GM19238 (cell line): ENCODE data around the gene CAND2.
"Not testable (repeated sequence)": the region's sequence is repeated elsewhere in the genome, so short reads cannot be mapped to it uniquely, and the experiment has no call there.

ENCODE experiments used
- DNase-seq: peaks from one replicate; pipeline ENCODE4 v3.0.0; 2011; ENCODE audit warnings: low spot score; ENCODE audit not compliant: insufficient read length

Gene CAND2

DNA sequence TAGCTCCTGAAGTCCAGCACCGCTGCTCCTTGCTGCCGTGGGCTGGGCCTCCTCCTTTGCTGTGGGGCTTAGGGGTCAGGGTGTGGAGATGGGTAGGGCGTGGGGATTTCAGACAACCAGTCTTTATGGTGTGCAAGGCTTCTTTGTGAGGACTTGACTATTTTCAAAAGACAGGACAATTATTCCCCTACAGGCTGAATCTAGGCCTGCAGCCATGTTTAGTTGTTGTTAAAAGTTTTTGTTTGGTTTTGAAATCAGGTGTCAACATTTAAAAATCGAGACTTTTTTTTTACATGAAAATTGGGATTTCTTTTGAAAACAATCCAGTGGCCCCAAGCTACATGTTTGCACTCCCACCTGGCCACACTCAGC lies 34.3 kb downstream of the CAND2 start:
- DNase-seq, result no peak

DNA sequence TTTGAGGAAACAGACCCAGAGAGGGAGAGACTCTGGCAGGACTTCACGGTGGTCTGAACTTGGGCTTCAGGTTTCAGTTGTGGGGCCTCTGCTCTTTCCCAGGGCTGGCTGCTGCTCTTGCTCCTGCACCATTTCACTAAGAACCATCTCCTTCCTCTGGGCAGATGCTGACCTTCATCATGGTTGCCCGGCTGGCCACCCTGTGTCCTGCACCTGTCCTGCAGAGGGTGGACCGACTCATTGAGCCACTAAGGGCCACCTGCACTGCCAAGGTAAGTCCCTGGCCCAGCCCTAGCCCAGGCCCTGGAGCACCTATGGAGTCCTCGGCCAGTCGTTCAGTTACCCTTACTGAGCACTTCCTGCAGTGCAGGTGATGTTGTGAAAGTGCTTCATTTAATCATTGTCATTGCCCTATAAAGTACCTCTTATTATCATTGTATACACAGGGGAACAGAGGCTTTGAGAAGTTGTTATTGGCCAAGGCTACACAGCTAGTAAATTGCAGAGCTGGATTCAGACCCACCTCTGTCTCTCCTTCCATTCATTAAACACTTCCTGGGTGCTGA lies 34.9 kb downstream of the CAND2 start:
- no peak for DNase-seq

DNA sequence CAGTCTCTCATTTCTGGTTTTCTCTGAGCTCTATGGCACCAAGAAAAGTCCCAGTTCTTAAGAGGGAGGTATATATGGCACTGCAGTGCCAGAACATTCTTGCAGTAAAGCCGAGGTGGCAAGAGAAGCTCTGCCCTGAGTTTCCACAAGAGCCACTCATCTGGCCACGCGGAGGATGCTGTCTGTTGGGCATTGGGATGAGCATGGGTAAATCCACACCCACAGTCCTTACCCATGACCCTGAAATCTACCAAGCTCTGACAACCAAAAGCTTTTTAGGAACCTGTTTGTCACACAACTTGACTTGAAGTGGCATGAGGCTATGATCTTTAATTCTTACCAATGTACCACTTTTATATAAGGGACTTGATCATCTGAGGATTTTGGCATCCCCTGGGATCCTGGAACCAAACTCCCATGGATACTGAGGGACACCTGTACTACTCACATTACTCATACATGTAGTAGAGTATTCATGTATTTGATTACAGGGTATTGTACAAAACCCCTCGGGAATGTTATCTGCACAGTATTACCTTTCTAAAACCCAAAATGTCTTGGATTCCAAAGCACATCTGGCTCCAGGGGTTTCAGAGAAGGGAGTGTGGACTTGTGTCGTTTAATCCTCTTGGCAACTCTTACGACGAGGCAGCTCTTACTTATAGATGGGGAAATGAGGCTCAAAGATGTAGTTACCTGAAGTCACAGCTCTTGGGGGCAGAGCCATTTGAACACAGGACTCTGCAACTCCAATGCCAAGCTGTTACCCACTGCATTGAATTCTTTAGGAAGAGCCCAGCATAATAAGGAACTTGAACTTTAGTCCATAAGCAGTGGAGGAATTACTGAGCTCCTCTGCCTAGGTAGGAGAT lies 36.1 kb downstream of the CAND2 start:
- DNase-seq, result no peak

DNA sequence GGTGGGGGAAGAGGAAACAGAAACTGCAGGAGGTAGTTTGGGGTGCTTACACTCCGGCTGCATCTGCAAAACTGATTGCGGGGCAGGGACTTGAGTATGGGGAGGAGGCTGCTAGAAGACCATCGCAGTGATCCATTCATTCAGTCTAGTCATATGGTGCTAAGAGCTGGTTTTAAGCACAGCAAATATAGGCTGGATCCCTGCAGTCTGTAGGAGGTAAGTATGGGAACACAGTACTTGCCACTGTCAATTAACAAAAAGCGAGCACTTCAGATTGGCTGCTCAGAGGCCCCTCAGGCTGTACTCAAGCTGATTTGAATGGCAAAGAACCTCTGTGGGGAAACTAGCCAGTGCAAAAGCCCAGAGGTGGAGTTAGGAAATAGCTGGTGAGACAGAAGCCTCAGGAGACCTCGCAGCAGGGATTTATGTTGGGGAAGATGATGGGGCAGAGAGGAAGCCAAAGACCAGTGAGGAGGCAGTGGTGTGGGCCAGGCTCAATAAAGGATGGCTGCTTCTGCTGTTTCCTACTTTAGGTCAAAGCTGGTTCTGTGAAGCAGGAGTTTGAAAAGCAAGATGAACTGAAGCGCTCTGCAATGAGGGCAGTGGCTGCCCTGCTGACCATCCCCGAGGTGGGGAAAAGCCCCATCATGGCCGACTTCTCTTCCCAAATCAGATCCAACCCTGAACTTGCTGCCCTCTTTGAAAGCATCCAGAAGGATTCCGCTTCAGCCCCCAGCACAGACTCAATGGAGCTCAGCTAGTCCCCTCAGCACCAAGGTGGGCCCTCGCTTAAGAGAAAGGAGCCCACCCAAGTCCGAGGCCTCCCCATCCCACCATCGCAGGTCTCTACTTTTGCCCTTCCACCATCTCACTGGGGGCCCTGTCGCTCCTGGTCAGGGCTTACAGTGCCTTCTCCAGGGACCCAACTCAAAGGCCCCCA lies 37.0 kb downstream of the CAND2 start:
- DNase-seq, result no peak

DNA sequence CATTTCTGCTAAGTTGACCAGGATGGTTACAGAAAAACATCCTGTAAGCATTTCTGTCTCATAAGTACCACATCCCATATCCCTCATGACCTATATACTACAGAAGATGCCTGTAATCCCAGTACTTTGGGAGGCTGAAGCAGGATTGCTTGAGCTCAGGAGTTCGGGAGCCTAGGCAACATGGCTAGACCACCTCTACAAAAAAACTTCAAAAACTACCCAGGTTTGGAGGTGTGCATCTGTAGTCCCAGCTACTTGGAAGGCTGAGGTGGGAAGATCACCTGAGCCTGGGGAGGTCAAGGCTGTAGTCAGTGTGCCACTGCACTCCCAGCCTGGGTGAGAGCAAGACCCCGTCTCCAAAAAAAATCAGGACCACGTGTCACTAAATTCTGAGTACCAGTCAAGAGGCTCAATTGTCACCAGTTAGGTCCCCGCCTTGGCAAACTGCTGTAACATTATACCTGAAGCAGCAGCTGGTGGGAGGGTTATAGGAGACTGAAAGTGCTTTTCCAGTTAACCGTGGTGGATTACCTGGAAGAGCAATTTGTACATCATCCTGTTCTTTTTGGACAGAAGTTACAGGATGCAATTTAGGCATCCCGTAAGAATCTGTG lies 38.7 kb downstream of the CAND2 start:
- DNase-seq, result no peak

DNA sequence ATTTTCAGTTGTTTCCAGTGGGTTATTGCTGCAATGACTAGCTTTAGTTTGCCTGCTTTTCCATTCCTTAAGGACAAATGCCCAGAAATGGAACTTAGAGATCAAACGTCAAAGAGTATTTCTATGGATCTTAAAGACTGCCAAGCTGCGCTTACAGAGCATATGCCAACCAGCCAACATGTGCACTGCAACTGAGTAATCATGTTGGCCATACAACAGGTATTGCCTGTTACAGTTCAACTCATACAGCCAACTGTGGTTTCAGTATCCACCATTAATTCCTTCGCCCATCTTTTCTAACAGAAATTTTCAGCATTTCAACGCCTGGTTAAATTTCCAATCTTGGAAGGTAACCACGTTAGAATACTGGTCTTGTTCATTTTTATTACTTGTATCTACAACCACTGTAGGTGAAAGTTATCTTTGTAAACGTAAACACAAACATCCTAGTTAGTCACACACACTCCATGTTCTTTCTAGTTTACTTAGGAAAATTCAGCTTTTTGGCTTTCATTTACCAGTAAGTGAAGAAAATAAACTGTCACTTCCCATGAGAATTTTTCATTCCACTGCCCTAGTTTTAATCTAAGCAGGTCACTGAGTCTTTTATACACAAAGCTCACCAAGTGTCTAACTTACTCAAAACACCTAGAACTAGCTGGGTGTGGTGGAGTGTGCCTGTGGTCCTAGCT lies 41.0 kb downstream of the CAND2 start:
- no peak for DNase-seq

DNA sequence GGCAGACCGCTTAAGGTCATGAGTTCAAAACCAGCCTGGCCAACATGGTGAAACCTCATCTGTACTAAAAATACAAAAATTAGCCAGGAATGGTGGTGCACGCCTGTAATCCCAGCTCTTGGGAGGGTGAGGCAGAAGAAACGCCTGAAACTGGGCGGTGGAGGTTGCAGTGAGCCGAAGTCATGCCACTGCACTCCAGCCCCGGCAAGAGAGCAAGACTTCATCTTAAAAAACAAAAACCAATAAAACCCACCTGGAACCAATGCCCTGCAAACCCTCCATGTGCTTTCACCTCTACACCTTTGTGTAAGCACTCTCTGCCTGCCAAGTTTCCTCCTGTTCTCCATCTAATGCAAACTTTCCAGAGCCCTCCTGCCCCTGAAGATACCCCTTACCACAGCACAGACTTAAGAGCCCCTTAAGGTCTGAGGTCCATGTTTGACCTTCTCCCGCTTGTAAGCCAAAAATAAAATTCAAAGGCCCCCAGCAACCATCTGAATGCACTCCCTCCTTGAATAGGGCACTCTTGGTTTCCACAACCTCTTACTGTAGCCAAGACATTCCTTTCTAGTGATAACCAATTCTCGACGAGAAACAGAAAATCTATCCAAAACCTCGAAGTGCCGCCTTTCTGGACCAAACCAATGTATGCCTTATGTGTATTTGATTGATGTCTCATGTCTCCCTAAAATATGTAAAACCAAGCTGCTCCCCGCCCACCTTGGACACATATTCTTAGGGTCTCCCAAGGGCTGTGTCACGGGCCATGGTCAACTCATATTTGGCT lies 41.9 kb downstream of the CAND2 start:
- DNase-seq, result no peak

DNA sequence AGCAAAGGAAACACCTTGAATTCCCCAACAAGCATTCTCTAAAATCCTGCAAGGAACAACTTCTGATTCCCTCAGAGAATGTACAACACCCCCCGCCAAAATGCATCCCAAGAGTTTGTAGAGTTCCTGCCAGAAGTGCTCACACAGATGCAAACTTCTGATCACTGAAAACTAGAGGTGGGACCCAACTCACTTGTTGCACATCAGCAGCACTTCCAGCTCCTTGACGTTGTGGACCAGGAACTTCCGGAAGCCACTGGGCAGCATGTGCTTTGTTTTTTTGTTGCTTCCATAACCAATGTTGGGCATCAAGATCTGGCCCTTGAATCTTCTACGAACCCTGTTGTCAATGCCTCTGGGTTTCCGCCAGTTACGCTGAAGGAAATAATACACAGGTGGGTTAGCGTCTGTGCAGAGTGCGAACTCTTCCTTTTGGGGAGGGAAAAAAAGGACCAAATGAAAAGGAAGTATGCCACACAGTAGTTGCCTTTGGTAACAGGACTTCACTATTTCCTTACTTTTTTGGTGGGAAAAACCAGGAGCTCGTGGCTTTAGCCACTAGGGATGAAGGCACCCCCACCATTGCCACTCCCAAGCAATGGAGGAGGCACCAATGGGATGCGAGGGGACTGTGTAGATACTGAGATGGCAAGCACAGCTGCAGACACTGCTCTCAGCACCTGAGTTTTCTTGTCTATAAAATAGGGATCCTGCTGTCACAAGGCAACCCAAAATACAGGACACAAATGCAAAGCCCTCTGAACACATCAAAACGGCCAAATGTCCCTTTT lies 42.9 kb downstream of the CAND2 start:
- no peak for DNase-seq

DNA sequence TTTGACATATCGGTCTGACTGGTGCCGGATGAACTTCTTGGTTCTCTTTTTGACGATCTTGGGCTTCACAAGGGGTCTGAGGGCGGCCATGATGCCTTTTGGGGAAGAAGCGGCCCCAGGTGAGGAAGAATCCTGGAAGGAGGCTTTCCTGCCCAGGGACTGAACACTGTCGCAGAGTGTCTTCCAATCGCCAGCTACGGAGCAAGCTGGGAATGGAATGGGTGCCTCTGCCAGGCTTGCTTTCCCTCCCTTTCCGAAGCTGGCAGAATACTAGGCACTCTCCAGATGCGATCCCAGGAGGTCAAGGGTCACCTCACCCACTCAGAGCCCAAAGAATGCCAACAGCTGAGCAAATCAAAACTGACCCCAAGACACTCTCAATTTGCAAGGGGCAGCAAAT lies 43.7 kb downstream of the CAND2 start:
- DNase-seq, result not testable (repeated sequence)

DNA sequence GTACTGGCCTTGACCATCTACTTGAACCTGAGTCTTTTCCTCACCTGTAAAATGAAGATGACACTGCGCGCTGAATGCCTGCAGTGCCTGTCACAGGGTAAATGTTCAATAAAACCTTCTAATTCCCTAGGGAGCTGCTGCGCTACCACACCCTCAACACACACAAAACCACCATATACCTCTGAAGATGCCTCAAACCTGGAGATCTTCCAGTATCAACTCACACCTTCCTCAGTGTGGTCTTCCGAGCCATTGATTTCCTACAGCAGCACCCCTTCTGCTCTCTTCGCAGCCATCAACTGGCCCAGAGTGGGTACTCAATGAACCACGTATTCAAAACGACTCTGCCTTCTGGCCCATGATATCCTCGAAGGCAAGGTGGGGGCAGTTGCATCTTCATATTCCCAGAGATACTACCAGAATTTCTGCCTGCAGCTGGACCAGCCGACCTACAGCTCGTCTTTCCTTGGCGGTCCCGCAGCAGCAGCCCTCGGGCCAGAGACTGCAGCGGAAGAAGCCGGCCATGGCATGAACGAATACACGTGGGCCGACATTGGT lies 44.2 kb downstream of the CAND2 start:
- peak; percentile 39 for DNase-seq

DNA sequence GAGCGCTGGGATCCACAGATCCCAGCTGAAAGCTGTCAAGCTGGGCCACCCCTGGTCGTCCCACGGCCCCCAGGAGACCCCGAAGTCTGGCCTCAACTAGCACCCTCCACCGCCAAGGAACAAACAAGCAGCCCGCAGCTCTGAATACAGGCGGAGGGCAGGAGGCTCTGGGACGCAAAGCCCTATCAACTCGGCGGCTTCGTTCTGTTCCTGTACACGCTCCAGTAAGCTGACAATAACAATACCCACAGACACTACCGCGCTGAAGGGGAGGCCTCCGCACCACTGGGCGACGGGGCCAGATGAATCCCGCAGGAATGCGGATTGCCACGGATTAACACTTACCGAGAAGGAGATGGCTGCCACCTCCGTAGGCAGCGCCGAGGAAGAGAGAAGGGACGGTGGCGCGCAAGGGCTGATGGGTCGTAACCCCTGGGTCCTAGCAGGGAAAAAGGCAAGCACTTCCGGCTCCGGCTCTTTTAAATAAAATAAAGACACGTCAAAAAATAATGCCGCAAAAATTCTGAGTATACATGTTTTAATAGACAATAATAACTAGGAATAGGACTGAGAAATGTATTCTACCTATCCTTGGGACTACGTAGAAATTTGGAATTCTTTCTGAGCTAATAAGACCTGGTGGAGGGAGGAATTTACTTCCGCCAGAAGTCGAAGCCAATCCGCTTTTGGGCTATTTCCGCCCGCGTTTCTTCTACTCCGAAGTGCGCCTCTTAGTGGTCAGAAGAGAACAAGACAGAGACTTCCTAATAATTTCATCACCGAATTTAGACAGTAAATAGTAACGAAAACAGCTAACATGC lies 44.9 kb downstream of the CAND2 start, which contains the start of gene RPL32:
RPL32 (minus strand) TSS at position 417 of the 821 bp plus-strand sequence. CDS start 1,328 bp downstream, outside the sequence.
- peak; percentile 72 for DNase-seq

DNA sequence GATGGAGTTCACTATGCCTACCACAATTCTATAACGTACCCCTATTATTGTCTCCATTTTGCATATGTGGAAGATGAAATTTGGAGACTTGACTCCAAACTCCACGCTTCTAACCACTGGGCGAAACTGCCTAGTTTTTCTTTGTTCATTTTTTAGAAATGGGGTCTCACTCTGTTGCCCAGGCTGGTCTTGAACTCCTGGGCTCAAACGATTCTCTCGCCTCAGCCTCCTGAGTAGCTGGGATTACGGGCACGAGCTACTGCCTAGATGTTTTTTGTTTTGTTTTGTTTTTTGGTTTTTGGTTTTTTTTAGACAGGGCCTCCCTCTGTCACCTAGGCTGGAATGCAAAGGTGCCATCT lies 45.5 kb downstream of the CAND2 start:
- no peak for DNase-seq

DNA sequence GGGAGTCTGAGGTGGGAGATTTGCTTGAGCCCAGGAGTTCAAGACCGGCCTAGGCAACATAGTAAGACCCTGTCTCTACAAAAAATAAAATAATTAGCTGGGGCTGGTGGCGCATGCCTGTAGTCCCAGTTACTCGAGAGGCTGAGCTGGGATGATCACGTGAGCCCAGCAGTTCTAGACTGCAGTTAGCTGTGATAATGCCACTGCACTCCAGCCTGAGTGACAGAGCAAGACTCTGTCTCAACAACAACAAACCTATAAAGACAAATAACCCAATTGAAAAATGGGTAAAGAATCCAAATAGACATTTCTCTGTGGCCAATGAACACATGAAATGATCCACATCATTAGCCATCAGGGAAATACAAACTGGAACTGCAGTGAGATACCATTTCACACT lies 46.0 kb downstream of the CAND2 start:
- no peak for DNase-seq

DNA sequence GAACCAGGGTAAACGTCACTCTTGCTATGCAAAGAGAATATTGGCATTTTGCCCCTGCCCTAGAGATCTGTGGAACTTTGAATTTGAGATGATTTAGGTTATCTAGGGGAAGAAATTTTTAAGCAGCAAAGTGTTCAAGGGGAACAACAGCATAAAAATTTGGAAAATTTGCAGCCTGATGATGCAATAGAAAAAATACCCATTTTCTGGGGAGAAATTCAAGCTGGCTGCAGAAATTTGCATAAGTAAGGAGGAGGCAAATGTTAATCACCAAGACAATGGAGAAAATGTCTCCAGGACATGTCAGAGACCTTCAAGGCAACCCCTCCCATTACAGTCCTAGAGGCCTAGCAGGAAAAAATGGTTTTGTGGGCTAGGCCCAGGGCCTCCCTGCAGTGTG lies 49.3 kb downstream of the CAND2 start:
- DNase-seq, result no peak

DNA sequence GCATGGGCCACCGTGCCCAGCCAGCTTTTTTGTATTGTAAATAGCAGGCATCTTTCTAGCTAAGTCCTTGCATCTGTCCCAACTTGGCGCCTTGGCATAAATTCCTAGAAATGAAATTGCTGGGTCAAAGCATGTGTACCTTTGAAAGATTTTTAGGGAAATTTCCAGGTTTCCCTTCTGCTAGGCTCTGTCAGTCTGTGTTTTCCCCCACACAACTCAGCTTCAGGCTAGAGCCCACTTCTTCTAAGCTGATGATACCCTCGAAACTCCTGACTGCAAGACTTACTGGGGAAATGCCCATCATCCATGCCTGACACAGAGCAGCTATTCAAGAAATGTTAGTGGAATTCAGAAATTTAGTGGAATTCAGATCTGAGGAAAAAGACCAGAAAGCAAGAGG lies 55.7 kb downstream of the CAND2 start:
- DNase-seq, result no peak

DNA sequence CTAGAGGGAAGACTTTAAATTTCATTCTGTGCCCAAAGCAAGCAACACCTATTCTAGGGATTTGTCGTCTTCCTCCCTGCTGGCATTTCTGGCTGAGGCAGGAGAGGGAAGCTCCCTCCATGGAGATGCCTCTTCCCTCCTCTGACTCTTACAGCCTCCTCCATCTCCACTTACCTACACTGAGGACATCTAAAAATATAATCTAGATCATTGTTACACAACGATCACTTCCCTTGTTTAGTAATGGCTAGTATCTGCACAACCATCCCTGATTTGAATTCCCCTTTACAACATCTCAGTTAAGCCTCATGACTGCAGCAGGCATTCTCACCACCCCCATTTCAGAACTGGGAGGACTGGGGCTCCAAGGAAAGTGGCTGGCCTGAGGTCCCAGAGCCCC lies 57.4 kb downstream of the CAND2 start:
- DNase-seq, result not testable (repeated sequence)

DNA sequence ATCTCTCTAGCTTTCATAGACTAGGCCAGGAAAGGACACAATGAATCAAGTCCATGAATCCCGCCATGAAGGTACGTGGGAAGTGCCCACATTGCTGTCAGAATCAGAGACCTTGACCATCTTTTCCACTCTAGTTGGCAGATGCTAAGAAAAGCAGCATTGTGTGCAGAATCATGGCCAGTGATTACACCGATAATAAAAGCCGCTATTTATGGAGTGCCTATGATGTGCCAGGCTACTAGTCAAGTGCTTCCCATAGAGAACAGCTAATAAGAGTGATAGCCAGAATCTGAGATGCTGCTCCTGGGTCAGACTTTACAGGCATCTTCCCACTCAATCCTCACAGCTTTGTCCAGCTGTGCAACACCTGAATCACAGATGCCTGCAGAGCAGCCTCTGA lies 58.1 kb downstream of the CAND2 start:
- no peak for DNase-seq

DNA sequence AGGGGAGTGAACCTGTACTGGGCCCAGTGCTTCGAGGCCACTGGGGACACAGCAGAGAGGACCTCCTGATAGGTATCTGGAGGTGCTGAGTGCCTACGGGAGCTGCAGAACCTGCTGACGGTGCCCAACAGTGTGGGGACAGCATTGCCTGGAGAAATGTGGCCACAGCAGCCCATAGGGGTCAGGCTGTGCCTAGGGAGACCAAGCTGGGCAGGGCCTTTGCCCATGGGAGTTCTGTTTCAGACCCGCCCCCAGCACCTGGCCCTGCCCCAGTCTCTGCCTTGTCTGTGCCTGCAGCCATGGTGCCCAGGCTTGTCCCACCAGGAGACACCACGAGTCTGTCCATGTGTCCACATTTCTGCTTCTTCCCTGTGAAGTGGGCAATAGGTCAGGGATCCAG lies 60.1 kb downstream of the CAND2 start:
- DNase-seq, result no peak
